Adrenal gland (tissue), 5 donors: ENCODE results near the gene LCAT.

Experiments used
- CTCF ChIP-seq, 6 experiments: fragments of 450-650 bp in 4 of 6; fragments of 200-600 bp in 2 of 6; sonication (generic) in 1 of 6; IDR thresholded peaks; 1 replicate in 5 of 6; 2 replicates in 1 of 6; pipeline versions ENCODE4 v1.5.1 to v1.8.0; 2016 to 2021; ENCODE audit warnings: antibody characterized with exemption in 6 of 6, mild to moderate bottlenecking in 2 of 6, moderate library complexity in 1 of 6
- POLR2A ChIP-seq, 2 donors: fragments of 450-650 bp; IDR thresholded peaks; one replicate each; pipeline ENCODE4 v1.6.1; 2017; ENCODE audit warnings: antibody characterized with exemption in 2 of 2, mild to moderate bottlenecking in 2 of 2, moderate library complexity in 1 of 2
- donor health status: DM: no; HTN: no; CAD: no.

GRCh38 chr16:67957622-67958021 lies 13.7 kb upstream of the LCAT start:
- TF ChIP-seq POLR2A (IDR thresholded peaks at IDR 0.05), result no peak
- no peak for TF ChIP-seq CTCF (IDR thresholded peaks at IDR 0.05)
